Dedifferentiated amniotic fluid mesenchymal stem cell (primary cell): Measurements from ENCODE around the gene GPR55.

Experiments used
- DNase-seq: peaks from one replicate; pipeline ENCODE4 v3.0.0-alpha.2; 2016; ENCODE audit errors: extremely low spot score

Gene GPR55

DNA sequence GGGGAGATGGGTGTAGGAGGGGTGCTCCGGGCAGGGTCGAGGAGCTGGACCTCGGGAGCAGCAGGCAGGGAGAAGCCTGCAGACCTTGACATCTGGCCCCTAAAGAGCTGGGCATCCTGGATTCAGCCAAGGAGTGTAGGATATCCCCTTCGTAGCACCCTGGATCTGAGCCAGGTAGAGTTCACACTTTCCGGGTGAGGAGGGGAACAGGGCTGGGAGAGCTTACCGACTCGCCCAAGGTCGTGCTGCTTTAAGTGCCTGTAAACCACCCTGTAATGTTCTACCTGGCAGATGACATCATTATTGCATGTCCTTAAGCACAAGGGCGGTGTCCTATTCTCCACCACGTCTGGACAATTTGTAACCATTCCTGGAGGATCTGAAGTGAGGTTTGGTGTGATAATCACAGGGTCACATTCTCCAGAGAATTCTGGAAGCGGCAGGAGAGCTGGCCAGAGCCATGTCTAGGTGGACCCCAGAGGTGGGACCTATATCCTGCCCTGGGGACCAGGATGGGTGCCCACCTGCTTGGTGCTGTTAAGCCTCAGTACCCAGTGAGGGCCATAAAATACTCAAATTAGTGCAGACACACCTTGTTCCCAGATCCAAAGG, 45.7 kb downstream of the GPR55 start:
- no peak for DNase-seq

DNA sequence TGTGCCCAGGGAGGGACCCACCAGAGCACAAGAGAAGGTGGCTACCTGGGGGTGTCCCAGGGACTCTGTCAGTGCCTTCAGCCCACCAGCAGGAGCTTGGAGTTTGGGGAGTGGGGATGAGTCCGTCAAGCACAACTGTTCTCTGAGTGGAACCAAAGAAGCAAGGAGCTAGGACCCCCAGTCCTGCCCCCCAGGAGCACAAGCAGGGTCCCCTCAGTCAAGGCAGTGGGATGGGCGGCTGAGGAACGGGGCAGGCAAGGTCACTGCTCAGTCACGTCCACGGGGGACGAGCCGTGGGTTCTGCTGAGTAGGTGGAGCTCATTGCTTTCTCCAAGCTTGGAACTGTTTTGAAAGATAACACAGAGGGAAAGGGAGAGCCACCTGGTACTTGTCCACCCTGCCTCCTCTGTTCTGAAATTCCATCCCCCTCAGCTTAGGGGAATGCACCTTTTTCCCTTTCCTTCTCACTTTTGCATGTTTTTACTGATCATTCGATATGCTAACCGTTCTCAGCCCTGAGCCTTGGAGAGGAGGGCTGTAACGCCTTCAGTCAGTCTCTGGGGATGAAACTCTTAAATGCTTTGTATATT, 46.3 kb downstream of the GPR55 start:
- no peak for DNase-seq

DNA sequence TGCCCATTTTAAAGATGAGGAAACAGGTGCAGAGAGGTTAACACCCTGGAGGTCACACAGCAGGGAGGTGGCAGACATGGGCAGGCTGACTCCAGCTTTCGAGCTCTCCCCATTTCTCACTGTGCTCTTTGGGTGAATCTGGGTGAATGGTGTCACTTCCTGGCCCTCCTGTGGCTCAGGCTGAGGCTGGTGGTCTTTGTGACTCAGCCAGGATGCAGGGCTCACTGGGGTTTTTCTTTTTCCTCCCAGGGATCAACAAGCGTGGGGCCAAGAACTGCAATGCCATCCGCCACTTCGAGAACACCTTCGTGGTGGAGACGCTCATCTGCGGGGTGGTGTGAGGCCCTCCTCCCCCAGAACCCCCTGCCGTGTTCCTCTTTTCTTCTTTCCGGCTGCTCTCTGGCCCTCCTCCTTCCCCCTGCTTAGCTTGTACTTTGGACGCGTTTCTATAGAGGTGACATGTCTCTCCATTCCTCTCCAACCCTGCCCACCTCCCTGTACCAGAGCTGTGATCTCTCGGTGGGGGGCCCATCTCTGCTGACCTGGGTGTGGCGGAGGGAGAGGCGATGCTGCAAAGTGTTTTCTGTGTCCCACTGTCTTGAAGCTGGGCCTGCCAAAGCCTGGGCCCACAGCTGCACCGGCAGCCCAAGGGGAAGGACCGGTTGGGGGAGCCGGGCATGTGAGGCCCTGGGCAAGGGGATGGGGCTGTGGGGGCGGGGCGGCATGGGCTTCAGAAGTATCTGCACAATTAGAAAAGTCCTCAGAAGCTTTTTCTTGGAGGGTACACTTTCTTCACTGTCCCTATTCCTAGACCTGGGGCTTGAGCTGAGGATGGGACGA, 47.1 kb downstream of the GPR55 start:
- no peak for DNase-seq

DNA sequence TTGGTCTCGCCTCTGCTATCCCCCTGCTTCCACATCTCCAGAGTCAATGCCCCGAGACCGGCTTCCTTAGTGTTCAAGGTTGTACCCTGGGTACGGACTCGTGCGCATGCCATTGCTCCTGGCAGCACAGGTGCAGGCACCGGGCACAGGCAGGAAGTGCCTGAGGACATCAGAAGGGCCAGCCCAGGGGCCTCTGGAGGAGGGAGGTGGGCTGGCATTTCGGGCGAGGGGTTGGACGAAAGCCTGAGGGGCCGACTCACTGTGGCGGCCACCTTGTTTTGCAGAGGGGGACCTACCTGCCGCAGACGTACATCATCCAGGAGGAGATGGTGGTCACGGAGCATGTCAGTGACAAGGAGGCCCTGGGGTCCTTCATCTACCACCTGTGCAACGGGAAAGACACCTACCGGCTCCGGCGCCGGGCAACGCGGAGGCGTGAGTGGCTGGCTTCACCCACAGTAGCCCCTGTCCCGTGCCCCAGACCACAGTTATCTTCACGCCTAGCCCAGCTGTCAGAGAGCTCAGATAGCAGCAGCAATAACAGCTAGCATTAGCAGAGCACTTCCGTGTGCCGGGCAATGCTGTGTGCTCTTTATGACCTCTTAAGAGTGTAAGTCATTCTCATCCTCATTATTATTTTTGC, 47.8 kb downstream of the GPR55 start:
- DNase-seq, result no peak

DNA sequence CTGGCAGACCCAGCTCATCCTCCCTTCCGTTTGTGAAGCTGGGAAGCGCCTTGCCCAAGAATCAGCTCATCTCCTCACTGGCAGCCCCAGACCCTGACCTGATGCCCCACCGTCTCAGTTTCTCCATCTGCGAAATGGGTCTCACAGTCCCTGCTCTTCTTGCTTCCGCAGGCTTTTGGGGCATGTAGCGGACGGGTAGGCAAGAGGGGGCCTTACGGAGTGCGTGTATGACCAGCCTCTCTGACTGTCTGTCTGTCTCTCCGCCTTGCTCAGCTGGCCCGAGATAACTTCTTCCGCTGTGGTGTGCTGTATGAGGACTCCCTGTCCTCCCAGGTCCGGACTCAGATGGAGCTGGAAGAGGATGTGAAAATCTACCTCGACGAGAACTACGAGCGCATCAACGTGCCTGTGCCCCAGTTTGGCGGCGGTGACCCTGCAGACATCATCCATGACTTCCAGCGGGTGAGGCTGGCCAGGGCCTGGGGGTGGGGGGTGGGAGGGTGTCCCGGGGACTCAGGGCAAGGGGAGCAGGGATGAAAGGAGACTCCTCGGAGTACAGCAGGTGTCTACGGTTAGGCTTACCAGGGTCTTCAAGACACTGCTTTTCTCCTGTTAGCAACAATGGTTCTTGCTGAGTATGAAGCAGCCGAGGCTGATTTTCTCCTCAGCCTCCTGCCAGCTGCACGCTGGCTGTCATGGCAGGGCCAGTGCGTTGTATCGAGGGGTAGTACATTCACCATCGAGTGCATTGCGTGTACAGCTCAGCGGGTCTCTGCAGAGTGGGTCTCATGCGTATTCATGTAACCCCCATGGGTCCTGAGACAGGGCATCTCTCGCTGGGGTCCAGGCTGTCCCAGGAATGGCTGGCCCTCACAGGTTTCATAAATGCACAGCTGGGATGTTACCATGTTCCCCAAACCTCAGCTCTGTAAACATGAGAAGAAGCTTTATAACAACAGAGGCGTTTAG, 49.4 kb downstream of the GPR55 start:
- DNase-seq, result no peak

DNA sequence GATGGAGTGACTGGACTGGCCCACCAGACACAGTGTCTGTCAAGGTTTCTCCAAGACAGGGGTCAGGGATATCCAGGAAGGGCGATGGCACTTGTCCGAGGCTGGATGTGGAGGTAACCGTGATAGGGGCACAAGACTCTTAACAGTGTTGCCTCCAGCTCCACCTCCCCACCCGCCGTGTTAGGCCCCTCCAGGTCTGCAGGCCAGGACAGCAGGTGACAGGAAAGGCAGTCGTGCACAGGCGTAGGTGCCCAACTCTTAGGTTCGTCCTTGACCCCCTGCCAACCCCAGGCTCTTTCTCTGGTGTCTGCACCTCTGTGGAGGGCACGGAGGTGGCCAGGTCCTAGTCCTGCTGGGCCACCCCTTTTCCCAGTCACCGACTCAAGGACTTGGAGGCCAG, 50.2 kb downstream of the GPR55 start:
- DNase-seq, result no peak

DNA sequence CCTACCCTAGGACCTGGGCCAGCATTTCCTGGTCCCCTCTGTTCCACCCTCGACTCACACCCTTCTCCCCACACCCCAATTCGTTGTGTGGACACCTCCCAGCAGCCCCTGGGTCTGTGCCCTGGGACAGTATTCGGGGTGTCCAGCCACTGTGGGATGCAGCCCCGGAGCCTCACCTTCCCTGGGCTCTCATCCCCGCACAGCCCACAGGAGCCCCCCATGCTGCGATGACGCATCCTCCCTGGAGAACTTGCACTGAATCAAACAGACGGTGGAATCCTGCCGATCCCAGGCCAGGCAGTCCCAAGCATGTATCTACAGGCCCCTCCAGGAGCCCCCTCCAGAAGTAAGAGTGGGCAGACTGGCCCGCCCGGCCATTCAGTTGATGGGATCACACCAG, 50.6 kb downstream of the GPR55 start:
- DNase-seq, result no peak

DNA sequence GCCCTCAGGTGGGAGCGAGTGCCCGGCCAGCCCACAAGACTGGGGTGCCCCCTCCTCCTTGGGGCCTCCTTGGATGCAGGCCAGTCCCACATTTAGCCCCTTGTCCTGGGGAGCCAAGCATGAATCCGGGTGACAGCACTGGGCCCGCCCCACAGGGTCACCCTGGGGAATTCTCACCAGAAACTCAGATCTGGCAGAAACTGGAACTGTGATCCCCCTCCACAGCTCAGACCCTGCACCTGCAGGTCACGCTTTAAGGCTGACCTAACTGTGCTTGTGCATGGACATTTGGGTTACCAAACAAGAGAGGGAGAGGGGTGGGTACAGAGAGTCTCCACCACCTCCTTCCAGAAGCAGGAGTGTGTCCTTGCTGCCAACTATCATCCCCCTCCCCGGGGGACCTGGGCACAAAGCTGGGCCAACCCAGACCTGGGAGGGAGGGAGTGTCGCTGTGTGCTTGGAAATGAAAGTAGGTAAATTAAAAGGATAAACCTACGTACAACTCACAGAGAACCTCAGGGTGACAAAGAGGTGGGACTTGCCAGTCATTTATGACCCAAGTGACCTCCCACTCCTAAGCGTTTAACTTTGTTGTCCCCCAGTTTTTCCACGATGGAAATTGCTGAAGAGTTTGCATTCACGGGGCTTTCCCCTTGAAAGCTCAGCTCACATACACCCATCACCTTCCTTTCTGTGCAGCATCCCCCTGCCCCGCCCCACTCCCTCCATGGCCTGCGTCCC, 51.2 kb downstream of the GPR55 start:
- no peak for DNase-seq

DNA sequence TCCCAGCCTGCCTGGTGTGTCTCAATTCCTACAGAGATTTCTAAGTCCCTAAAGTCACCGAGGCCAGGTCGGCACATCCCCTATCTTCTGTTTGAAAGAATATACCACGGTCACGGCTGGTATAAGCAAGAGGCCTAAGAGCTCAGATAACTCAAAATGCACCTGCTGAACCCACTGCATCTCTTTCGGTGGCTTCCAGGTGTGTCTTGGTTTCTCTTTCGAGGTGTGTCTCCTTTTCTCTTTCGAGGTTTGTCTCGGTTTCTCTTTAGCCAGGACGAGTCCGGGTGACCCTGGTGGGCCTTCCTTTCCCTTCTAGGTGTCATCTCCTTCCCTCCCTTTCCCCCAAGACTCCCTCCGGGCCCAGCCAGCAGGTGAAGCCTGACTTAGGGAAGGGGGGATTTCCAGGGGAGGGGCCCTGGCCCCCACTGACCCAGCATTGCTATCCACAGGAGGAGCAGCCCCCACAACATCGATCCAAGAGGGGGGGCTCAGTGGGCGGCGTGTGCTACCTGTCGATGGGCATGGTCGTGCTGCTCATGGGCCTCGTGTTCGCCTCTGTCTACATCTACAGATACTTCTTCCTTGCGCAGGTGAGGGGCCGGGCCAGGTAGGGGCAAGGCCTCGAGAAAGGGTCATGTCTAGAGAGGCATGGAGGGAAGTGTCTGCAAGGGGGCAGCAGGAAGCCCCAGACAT, 51.9 kb downstream of the GPR55 start:
- no peak for DNase-seq

DNA sequence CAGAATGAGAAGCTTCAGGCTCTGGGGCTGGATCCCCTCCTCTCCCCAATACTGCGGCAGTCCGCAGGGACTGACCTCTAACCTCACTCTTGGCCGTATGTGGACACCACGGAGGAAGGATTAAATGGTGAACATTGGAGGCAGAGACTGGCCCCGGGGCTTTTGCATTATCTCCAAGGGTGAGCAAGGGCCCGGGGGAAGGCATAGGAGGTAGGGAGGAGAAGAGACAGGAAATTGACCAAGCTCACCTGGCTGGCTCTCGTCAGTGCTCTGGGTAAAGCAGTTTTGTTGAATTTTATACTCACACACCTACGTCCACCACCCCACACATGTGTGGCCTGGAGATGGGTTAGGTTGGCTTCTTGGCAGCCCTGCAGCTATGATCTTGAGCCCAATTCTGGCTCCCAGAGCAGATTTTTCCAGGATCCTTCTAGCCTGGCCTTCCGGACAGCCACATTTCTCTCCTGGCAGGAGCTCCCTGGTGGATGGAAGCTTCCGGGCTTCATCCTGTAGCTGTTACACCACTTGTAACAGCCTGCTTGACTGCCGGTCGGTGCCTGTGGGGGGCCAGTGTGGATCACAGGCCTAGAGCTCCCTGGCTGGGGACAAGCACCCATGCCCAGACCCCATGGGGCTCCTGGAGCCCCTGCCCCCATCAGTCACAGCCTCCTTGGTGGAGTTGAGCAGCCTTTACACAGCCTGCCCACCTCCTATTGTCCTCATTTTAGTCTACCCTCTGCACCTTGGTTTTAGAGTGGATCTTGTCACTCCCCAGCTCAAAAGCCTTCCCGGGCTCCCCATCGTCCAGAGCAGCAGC, 52.7 kb downstream of the GPR55 start:
- no peak for DNase-seq

DNA sequence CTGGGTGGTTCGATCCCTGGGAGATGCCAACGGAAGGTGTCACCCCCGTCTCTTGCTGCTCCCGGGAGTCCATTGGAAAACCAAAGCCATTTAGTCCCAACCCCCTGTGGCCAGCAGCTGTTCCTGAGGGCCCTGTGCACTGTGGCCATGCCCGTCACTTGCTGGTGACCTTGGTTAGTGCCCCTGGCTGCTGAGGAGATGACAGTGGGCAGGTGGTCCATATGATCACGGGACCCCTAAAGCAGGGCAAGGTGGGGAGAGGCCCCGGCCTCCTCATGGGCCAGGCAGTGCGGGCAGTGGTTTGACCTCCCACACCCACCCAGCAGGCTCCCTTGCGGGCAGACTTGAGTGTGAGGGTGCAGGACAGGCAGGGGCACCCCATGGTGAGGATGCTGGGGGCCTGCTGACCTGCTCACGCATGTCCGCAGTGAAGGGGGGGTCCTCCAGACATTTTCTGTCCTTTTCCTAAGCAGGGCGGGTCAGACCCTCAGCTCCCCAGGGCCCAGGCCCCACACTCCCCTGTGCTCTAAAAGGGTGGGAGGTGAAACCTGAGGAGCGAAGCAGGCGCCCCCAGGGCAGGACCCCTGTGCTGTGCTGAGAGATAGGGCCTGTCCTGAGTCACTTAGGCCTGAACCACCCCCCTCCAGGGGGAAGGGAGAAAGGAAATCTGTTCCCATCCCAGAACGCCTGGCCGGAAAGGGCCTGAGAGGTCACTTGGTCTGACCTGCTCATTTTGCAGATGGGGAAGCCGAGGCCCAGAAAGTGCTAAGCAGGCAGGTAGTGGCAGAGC, 53.5 kb downstream of the GPR55 start:
- no peak for DNase-seq

DNA sequence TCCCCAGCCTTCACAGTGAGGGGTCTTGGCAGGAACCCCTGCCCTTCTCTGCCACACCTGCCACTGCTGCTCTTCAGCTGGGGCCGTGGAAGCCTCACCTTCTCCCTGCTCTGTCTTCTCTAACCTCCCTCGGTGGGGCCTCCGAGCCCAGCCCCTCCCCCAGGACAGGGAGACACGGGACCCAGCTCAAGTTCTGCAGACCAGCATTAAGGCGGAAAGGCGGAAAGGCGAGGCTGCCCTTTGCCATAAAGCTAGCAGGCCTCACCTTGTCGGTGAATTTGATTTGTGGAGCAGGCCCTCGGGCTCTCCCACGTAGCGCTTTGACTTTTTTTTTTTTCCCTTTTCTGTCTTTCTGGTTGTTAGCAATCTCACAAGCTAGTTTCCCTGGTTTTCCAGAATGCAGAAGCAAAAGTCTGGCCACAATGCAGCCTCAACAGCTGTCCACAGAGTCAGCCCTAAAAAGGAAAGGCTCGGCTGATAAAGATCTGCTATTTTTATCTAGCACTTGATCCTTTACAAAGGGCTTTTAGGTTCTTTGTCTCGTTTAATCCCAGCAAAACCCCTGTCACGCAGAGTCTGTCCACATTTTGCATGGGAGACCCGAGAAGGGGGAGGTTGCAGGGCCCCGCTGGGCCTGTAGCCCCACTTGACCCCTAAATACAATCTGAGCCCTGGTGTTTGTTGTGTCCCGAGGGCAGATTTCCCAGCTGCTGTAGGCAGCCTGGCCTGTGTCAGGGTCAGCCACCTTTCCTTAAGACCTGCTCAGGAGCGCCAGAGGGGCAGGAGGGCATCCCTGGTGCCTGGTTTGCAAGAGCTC, 54.3 kb downstream of the GPR55 start:
- DNase-seq, result no peak

DNA sequence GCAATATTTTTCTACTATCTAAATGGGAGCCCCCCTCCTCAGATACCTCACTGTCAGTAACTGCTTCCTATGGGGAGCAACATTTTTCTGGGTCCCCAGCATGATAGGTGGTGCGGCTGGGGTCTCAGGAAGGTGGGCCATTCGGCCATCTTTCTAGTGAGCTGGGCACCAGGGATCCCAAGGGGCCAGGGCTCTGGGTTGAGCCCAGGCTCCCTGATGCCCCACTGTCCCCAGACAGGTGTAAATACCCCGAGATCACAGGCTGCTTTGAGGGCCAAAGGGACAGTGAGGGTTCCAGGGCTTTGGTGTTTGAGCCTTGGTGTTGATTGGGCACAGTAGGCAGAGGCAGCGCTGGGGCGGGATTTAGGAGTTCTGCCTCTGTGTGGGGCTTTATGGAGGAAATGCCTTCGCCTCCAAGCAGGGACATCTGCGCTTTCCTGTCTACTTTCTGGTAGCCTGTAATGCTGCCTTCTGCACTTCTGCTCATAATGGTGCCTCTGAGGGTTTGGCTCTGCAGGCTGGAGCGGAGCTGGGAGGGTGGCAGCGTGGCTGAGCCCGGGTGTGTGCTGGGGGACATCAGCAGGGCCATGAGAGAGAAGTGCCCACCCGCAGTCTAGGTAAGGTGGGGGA, 55.0 kb downstream of the GPR55 start:
- DNase-seq, result no peak

DNA sequence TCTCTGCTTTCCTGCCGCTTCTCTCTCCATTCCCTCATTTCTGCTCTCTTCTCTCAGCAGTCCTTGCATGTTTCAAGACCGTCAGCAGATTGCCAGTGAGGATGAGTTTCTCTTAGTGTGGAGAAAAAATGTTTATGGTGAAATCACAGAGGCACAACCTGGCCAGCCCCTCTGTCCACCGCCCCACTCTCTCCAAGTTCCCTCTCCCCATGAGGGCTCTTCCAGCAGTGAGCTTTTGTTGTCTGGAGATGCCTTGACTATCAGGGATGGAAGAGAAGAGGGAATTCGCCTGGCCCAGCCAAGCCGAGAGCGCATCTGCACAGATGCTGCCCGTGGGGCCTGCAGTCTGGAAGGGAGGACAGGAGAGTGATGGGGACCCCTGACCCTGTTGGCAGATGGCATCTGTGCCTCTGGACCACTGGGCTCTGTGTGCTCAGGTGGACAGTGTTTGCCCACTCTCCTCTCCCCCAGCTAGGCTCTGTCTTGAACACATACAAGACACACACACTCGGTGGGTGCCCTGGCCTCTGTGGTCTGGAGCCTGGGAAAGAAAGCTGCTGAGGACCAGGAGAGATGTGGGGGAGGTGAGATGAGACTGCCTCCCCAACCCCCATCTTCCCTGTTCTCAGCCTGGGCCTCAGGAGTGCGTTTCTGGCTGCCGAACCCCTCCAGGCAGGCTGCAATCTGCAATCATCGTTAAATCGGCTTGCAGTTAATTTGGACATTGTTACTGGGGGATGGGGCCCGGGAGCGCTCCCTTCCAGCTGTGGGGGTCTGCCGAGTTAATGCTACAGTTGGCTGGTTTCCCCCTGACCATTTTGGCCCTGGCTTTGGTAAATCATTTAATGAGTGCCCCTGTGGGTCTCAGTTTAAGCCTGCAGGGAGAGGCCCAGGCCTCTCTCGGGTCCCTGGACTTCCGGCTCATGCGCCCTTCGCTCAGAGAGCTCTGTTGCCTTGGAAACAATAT, 55.8 kb downstream of the GPR55 start:
- DNase-seq, result no peak

DNA sequence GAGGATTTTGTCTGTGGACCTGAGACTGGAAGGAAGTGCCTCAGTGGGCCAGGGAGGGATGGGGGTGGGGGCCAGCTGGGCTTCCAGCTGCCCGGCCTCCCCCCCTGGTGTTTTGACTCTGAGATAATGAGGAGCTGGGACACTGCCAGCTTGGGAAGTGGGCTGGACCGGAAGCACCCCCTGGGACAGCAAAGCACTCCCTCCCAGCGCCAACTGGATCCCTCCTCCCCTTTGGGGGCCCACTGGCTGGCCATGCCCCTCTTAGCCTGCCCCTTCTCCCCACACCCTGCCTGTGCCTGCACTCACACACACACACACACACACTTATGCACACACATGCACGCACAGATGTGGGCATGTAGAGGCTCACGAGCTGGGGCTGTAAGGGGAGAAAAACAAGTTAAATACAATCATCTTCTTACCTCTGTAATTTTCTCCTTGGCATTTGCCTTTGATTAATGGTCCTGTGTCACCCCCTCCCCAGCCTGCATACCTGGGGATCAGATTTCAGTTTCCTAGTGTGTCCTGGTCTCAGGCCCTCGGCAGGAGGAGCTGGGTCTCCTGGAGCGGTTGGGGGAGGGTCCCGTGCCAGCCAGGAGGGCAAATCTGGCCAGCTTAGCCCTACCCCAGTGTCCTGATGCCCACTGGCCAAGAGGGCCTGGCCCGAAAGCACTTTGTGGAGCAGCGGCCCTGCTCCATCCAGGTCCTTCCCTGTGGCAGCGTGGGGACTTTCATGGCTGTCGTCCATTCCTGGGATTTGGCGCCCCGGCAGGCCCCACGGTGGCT, 56.7 kb downstream of the GPR55 start:
- no peak for DNase-seq
